GM12873 (cell line): ENCODE data around the gene LRRC75A.

ENCODE experiments used
- TF ChIP-seq, protein P1 (sequence below): IDR thresholded peaks from 2 replicates; pipeline ENCODE4 v1.5.1; 2012; ENCODE audit warnings: low read depth, mild to moderate bottlenecking, moderate library complexity, low read length, control low read depth; ENCODE audit not compliant: insufficient read depth; ENCODE audit errors: missing control alignments

Gene LRRC75A

DNA sequence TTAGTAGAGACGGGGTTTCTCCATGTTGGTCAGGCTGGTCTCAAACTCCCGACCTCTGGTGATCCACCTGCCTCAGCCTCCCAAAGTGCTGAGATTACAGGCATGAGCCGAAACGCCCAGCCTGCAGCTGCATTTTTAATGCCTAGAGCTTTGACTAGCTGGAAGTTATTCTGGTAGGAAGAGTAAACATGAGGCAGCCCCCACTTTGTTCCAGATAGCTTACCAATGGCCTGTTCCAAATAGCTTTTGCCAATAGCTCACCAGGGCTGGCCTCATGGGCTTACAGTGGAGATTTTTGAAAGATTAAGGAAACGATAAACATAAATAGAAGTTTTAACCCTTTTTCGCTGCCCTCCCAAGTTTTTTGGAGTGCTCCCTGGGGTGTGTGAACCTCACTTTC is 66.8 kb downstream of the LRRC75A start:
- TF ChIP-seq, protein P1, sequence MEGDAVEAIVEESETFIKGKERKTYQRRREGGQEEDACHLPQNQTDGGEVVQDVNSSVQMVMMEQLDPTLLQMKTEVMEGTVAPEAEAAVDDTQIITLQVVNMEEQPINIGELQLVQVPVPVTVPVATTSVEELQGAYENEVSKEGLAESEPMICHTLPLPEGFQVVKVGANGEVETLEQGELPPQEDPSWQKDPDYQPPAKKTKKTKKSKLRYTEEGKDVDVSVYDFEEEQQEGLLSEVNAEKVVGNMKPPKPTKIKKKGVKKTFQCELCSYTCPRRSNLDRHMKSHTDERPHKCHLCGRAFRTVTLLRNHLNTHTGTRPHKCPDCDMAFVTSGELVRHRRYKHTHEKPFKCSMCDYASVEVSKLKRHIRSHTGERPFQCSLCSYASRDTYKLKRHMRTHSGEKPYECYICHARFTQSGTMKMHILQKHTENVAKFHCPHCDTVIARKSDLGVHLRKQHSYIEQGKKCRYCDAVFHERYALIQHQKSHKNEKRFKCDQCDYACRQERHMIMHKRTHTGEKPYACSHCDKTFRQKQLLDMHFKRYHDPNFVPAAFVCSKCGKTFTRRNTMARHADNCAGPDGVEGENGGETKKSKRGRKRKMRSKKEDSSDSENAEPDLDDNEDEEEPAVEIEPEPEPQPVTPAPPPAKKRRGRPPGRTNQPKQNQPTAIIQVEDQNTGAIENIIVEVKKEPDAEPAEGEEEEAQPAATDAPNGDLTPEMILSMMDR: no peak

DNA sequence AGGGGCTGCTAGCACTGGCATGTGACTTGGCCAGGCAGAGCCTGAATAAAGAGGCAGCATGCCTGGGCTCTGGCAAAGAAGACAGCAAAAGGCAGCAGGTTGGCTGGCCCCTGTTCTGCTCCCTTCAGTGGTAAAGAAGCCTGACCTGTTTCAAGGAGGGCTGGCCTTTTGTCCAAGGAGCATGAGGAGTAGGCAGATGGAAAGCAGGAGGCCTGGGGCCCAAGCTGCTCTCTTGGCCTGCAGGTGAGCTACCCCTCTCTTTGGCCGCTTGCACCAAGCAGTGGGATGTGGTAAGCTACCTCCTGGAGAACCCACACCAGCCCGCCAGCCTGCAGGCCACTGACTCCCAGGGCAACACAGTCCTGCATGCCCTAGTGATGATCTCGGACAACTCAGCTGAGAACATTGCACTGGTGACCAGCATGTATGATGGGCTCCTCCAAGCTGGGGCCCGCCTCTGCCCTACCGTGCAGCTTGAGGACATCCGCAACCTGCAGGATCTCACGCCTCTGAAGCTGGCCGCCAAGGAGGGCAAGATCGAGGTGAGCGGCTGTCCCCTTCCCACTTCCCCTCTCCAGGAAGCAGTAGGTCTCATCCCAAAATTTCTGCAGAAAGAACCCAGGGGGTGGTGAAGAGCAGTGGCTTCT is 68.6 kb downstream of the LRRC75A start:
- TF ChIP-seq, protein P1: no peak

- TF ChIP-seq, protein P1: no peak
These were observed 69.6 kb downstream of the LRRC75A start for GRCh38 chr17:16422416-16422815.

- TF ChIP-seq, protein P1: no peak
These were observed 72.1 kb downstream of the LRRC75A start for GRCh38 chr17:16419929-16420271.

- TF ChIP-seq, protein P1: no peak
These were observed 72.7 kb downstream of the LRRC75A start for GRCh38 chr17:16419074-16419928.

DNA sequence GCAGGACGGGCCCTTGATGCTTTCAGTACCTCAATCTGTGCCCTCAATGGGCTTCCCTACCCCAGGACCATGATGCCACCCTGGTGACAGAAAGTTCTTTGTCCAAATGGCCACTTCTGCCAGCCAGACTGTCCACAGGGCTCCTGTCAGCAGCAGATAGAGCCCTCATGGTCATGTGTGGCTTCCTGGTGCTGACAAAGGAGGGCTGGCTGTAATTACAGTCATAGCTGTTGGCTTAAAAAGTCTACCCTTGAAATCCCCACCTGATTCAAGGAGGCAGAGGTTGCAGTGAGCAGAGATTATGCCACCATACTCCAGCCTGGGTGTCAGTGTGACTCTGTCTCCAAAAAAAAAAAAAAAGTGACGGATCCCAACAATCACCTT is 73.3 kb downstream of the LRRC75A start:
- TF ChIP-seq, protein P1: no peak

GRCh38 chr17:16417896-16418684 is 73.9 kb downstream of the LRRC75A start:
- TF ChIP-seq, protein P1: no peak
